ENCODE data around the gene CLP1.

DNA sequence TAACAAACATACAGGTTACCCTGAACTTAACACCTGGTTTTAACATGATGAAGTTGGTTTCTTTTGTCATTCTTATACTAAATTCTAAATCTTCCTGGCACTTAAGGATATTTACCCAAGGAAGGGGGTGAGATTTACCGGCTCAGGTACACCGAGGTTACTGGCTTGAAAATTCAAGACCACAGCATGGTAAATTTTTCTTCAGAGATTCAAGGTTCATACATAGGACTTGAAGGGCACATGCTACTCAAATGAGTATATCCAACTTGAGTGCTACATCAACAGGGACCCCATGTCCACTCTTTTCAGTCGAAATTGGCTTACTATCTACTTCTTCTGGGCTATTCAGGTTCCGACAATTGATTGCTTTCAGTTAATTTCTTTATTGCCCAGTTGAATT, 47.4 kb upstream of the CLP1 start:
- TF ChIP-seq ZNF384 (IDR thresholded peaks at IDR 0.05) (no peak), FOXM1 (IDR thresholded peaks at IDR 0.05; ENCODE audit: borderline replicate concordance) (no peak), SUZ12 (IDR thresholded peaks at IDR 0.05) (no peak), NFRKB (IDR thresholded peaks at IDR 0.05) (no peak), ELF4 (IDR thresholded peaks at IDR 0.05) (no peak), PKNOX1 (IDR thresholded peaks at IDR 0.05) (no peak), FOXA1 (IDR thresholded peaks at IDR 0.05) (no peak), HDGF (IDR thresholded peaks at IDR 0.05; ENCODE audit: borderline replicate concordance) (no peak), SP1 (IDR thresholded peaks at IDR 0.05) (no peak), FOXK2 (IDR thresholded peaks at IDR 0.05) (no peak), TARDBP (IDR thresholded peaks at IDR 0.05) (no peak)
